HG03439 (cell line): Measurements from ENCODE around the gene PAIP2.
"Not testable (repeated sequence)": the region's sequence is repeated elsewhere in the genome, so short reads cannot be mapped to it uniquely, and the experiment has no call there.

Experiments used
- ATAC-seq: cut with Tn5 transposase; IDR thresholded peaks from one replicate; pipeline ENCODE4 v1.9.1; 2021; ENCODE audit warnings: mild to moderate bottlenecking, moderate library complexity; ENCODE audit not compliant: unreplicated experiment

The PAIP2 gene

GRCh38 chr5:139409116-139409515 lies 67.5 kb downstream of the PAIP2 start:
- not testable (repeated sequence) for ATAC-seq

- no peak for ATAC-seq
Measured at GRCh38 chr5:139410121-139410992, 68.7 kb downstream of the PAIP2 start.

GRCh38 chr5:139410993-139411828 lies 69.6 kb downstream of the PAIP2 start:
- no peak for ATAC-seq

- ATAC-seq: no peak
Measured at GRCh38 chr5:139413153-139413552, 71.5 kb downstream of the PAIP2 start.

GRCh38 chr5:139413963-139414362 lies 72.3 kb downstream of the PAIP2 start:
- ATAC-seq: no peak

GRCh38 chr5:139414581-139415130 lies 73.0 kb downstream of the PAIP2 start:
- no peak for ATAC-seq

GRCh38 chr5:139415221-139415861 lies 73.7 kb downstream of the PAIP2 start:
- ATAC-seq: no peak

- ATAC-seq: no peak
Measured at GRCh38 chr5:139415869-139416268, 74.2 kb downstream of the PAIP2 start.

GRCh38 chr5:139416651-139417050 lies 75.0 kb downstream of the PAIP2 start:
- ATAC-seq: no peak

GRCh38 chr5:139417214-139417613 lies 75.6 kb downstream of the PAIP2 start:
- ATAC-seq: no peak

- ATAC-seq: no peak
Measured at GRCh38 chr5:139418793-139419192, 77.1 kb downstream of the PAIP2 start.
